Effector memory CD4-positive, alpha-beta T cell (primary cell): ENCODE measurements around the gene C1QTNF1.

ENCODE experiments used
- DNase-seq, 3 donors: peaks; one replicate each; pipeline ENCODE4 v3.0.0-alpha.2; 2020
- H3K27ac ChIP-seq: 2 replicates; pipeline ENCODE4 v1.7.0; 2013; ENCODE audit warnings: mild to moderate bottlenecking, low read length, moderate library complexity; ENCODE audit not compliant: insufficient read depth, poor library complexity, severe bottlenecking
- H3K27me3 ChIP-seq: replicated peaks from 2 replicates; pipeline ENCODE4 v1.7.0; 2013; ENCODE audit warnings: mild to moderate bottlenecking, low read length; ENCODE audit not compliant: insufficient read depth, control insufficient read depth, poor library complexity, severe bottlenecking
- H3K36me3 ChIP-seq: 2 replicates; pipeline ENCODE4 v1.7.0; 2013; ENCODE audit warnings: mild to moderate bottlenecking, low read length, moderate library complexity; ENCODE audit not compliant: control insufficient read depth, insufficient read depth
- H3K4me1 ChIP-seq: 2 replicates; pipeline ENCODE4 v1.7.0; 2013; ENCODE audit warnings: low read length, mild to moderate bottlenecking; ENCODE audit not compliant: control insufficient read depth, insufficient read depth, poor library complexity, severe bottlenecking
- H3K4me3 ChIP-seq: 2 replicates; pipeline ENCODE4 v1.7.0; 2013; ENCODE audit warnings: low read length, low read depth, mild to moderate bottlenecking; ENCODE audit not compliant: insufficient read depth, poor library complexity, severe bottlenecking
- H3K9me3 ChIP-seq: 2 replicates; pipeline ENCODE4 v1.7.0; 2013; ENCODE audit warnings: mild to moderate bottlenecking, low read length, moderate library complexity; ENCODE audit not compliant: control insufficient read depth

The C1QTNF1 gene

GRCh38 chr17:79080761-79081290 lies 56.9 kb downstream of the C1QTNF1 start:
- H3K36me3 ChIP-seq, result peaks cover 49% of the 10 kb centered on the region
- H3K9me3 ChIP-seq, result no peaks in the 10 kb centered on the region
- DNase-seq, result no peak
- no peak overlapping the region for H3K4me3 ChIP-seq
- peaks cover 2% of the 10 kb centered on the region for H3K4me1 ChIP-seq
- no peaks in the 10 kb centered on the region for H3K27me3 ChIP-seq
- no peak overlapping the region for H3K27ac ChIP-seq

- H3K4me1 ChIP-seq, result no peaks in the 10 kb centered on the region
- H3K36me3 ChIP-seq, result peaks cover 52% of the 10 kb centered on the region
- no peak for DNase-seq
These were observed 57.8 kb downstream of the C1QTNF1 start for GRCh38 chr17:79081571-79082276.

GRCh38 chr17:79082311-79083190 lies 58.6 kb downstream of the C1QTNF1 start:
- no peaks in the 10 kb centered on the region for H3K9me3 ChIP-seq
- H3K4me3 ChIP-seq, result no peak overlapping the region
- peak in 2 of 3 donors; percentile 22 to 31 for DNase-seq
- no peaks in the 10 kb centered on the region for H3K27me3 ChIP-seq
- H3K4me1 ChIP-seq, result no peaks in the 10 kb centered on the region
- peaks cover 48% of the 10 kb centered on the region for H3K36me3 ChIP-seq
- H3K27ac ChIP-seq, result no peak overlapping the region

More at GRCh38 chr17:79081571-79082276, 57.8 kb downstream of the C1QTNF1 start:
- Histone ChIP-seq H3K4me3 (no peak overlapping the region), H3K27me3 (no peaks in the 10 kb centered on the region), H3K27ac (no peak overlapping the region), H3K9me3 (no peaks in the 10 kb centered on the region)

GRCh38 chr17:79083191-79083971 lies 59.4 kb downstream of the C1QTNF1 start:
- H3K27me3 ChIP-seq, result no peaks in the 10 kb centered on the region
- no peak for DNase-seq
- H3K4me1 ChIP-seq, result no peaks in the 10 kb centered on the region
- peaks cover 48% of the 10 kb centered on the region for H3K36me3 ChIP-seq
- no peak overlapping the region for H3K4me3 ChIP-seq
- H3K27ac ChIP-seq, result no peak overlapping the region
- no peaks in the 10 kb centered on the region for H3K9me3 ChIP-seq

- H3K4me3 ChIP-seq, result no peak overlapping the region
- DNase-seq, result no peak
- H3K27ac ChIP-seq, result no peak overlapping the region
- no peaks in the 10 kb centered on the region for H3K9me3 ChIP-seq
- peaks cover 38% of the 10 kb centered on the region for H3K36me3 ChIP-seq
- H3K4me1 ChIP-seq, result no peaks in the 10 kb centered on the region
- no peaks in the 10 kb centered on the region for H3K27me3 ChIP-seq
These were observed 60.6 kb downstream of the C1QTNF1 start for GRCh38 chr17:79084291-79085153.

- no peaks in the 10 kb centered on the region for H3K4me1 ChIP-seq
These were observed 61.4 kb downstream of the C1QTNF1 start for GRCh38 chr17:79085154-79085920.

GRCh38 chr17:79085921-79086551 lies 62.1 kb downstream of the C1QTNF1 start:
- DNase-seq, result no peak
- Histone ChIP-seq H3K27ac (no peak overlapping the region), H3K36me3 (peaks cover 27% of the 10 kb centered on the region), H3K9me3 (no peaks in the 10 kb centered on the region), H3K27me3 (no peaks in the 10 kb centered on the region), H3K4me1 (no peaks in the 10 kb centered on the region), H3K4me3 (no peak overlapping the region)

More at GRCh38 chr17:79085154-79085920, 61.4 kb downstream of the C1QTNF1 start:
- H3K36me3 ChIP-seq, result peaks cover 33% of the 10 kb centered on the region
- no peaks in the 10 kb centered on the region for H3K9me3 ChIP-seq
- no peak for DNase-seq
- H3K4me3 ChIP-seq, result no peak overlapping the region
- no peaks in the 10 kb centered on the region for H3K27me3 ChIP-seq
- H3K27ac ChIP-seq, result no peak overlapping the region

- Histone ChIP-seq H3K4me1 (no peaks in the 10 kb centered on the region), H3K27me3 (no peaks in the 10 kb centered on the region), H3K36me3 (peaks cover 27% of the 10 kb centered on the region), H3K4me3 (no peak overlapping the region), H3K9me3 (no peaks in the 10 kb centered on the region), H3K27ac (no peak overlapping the region)
- no peak for DNase-seq
These were observed 62.8 kb downstream of the C1QTNF1 start for GRCh38 chr17:79086609-79087427.
